GM21360 (cell line): ENCODE data around the gene LRRFIP1.

Experiments used
- ATAC-seq: cut with Tn5 transposase; IDR thresholded peaks from one replicate; pipeline ENCODE4 v1.9.1; 2021; ENCODE audit warnings: mild to moderate bottlenecking, moderate library complexity; ENCODE audit not compliant: unreplicated experiment

LRRFIP1 gene

DNA sequence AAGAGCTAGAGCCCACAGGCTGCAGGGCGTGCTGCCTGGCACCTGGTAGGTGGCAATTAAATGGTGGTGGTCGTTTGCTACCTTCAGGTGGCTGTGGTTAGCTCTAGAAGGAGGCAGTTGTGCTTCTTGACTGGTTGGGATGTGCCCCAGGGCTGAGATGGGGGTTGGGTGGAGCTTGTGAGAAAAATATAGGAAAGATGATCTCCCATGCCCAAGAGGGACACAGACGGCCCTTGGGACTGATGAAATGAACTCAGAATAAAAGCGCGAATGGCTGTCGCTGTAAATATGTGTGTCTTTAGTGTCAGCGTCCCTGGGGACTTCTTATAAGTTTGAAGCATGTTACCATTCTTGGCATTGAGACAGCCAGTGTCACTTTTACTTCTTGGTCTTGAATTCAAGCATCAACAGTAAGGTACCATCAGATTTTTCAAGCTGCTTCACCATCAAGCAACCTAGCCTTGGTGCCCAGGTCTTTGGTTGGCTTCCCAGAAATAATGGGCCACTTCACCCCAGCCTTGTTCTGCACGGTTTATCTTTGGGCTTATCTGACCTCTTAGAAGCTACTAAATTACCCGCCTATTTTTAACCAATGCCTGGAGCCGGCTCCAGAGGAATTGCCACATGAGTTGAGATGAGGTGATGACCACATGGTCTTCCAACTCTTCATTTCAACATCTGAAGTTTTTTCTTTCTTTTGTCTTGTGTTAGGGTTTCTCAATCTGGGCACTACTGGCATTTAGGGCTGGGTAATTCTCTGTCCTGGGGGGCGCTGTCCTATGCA lies 11.9 kb downstream of the LRRFIP1 start:
- no peak for ATAC-seq

DNA sequence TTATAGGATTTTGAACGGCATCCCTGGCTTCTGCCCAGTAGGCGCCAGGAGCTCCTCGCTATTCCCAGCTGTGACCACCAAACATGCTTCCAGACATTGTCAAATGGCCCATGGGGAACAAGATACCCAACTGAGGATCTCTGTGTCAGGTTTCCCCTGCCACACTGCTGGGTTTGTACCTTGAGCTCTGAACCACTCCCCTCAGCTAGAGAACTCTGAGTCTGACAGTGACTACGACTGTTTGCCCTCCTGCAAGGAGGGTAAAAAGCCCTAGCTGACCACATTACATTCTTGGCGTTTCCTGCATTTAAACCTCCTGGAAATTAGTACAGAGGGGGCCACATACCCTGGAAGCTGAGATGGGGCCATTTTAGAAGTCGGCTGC lies 12.4 kb downstream of the LRRFIP1 start:
- ATAC-seq = no peak

DNA sequence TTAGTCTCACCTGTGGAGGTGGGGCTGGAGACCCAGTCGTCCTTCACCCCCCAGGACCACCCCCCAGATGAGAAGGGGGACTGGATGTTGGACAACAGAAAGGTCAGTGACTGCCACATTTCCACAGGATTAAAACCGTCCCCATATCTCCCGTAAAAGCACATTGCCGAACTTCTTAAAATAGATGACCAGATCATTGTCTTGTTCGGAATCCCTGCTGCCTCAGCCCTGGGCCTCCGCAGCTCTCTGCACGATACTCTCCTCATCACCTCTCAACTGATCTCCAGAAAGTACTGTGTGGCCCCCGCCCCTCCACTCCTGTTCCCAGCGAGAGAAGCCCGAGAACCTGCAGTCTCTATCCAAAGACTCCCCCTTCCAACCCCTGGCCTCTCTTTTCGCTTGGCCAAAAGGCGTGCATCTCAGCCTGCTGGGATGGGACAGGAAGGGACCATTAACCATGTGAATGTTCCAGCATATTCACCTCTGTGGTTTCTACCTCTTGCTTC lies 13.2 kb downstream of the LRRFIP1 start:
- ATAC-seq = no peak

DNA sequence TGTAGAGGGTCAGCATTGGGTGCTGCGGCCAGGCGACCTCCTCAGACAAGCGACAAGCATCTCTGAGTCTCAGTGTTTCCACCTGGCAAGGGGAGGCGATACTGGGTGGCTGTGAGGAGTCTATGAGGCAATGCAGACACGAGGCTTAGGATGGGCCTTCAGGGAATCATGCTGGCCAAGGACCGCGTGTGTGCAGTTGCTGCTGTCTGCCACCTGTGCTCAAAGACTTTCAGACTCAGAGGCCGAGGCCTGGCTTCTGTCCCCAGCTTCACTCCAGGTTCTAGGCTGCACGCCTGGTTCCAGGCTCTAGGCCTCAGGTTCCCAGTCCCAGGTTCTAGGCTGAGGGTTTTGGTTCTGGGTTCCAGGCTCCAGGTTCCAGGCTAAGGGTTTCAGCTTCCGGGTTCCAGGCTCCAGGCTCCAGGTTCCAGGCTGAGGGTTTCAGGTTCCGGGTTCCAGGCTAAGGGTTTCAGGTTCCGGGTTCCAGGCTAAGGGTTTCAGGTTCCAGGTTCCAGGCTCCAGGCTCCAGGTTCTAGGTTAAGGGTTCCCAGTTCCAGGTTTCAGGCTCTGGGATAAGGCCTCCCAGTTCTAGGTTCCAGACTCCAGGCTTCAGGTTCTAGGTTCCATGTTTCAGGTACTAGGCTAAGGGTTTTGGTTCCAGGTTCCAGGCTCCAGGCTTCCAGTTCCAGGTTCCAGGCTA lies 14.8 kb downstream of the LRRFIP1 start:
- ATAC-seq = no peak

DNA sequence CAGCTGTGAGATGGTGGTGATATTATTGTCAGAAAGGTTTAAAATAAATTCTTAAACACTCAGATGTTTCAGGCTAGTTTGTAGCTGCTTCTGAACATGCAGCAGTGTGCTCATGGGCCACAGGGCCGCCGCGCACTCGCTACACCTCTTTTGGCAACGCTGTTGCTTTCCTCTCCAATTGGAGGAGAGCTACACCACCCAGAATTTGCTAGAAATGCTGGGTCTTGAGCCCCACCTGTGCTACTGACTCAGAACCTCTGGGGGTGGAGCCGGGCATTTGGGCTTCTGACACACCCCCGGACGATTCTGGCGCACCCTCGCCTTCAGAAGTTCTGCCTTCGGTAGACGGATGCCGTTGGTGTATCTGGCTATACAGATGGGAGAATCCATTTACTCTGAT lies 15.7 kb downstream of the LRRFIP1 start:
- no peak for ATAC-seq

DNA sequence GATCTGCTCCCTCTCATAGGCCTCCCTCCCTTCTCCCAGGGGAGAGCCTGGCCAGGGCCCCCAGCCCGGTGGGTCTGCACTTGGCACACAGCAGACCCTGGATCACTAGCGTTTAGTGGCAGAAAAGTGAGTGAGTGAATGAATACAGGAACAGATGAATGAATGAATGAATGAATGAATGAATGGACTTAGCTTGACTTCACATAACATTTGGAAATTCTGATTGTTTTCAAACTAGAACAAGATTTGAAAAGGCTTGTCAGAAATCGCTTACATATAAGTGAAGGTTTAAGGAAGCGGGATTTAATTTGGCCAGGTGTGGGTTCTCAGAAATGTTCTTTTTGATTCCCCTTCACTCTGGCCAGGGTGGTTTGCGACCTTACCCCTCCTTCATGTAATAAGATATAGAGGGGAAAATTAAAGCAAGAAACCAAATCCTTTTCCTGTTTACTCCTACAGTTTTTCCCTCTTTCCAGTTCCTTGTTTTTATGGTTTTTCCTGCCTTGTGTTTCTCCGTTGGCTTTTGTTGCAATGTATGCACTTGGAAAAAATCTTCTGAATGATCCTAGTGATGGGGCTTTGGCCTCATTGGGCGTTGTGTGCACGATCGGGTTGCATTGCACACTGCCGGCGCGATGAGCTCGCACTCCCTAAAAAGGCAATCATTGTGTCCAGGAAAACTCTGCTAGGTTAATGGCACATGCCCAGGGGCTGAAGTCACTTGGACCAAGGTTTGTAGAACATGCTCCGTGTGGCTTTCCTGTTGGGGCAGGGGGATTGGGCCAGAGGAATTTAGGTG lies 16.4 kb downstream of the LRRFIP1 start:
- no peak for ATAC-seq

DNA sequence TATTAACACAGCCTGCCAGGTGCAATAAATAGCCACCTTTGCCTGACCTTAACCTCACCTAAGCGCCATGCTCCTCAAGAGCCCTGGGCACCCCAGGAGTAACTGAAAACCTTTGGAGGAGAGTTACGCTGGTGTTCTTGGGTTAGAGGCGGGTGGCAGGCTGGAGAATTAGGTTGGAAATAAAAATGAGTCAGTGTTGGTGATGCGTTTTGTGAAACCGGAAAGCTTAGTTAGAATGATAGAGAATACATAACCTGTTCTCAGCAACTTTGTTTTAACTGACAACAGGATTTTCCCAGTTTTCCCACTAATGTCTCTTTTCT lies 17.0 kb downstream of the LRRFIP1 start:
- no peak for ATAC-seq

DNA sequence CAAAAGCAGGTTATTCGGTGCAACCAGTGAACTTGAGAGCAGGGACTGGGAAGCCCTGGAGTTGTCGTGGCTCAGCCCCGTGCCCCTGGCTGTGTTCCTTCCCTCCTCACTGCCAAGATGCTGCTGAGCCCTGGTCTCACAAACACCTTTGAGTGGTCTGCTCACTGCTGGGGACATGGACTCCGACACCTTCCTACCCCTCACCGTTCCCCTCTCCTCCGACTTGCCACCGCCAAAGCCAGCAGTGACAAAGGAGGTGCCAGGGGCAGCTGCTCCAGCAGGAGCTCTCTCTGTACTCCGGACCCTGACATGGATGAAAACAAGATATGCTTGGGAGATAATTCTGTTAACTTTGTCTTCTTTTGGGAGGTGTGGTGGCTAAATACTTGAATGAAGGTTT lies 17.9 kb downstream of the LRRFIP1 start:
- ATAC-seq = no peak

DNA sequence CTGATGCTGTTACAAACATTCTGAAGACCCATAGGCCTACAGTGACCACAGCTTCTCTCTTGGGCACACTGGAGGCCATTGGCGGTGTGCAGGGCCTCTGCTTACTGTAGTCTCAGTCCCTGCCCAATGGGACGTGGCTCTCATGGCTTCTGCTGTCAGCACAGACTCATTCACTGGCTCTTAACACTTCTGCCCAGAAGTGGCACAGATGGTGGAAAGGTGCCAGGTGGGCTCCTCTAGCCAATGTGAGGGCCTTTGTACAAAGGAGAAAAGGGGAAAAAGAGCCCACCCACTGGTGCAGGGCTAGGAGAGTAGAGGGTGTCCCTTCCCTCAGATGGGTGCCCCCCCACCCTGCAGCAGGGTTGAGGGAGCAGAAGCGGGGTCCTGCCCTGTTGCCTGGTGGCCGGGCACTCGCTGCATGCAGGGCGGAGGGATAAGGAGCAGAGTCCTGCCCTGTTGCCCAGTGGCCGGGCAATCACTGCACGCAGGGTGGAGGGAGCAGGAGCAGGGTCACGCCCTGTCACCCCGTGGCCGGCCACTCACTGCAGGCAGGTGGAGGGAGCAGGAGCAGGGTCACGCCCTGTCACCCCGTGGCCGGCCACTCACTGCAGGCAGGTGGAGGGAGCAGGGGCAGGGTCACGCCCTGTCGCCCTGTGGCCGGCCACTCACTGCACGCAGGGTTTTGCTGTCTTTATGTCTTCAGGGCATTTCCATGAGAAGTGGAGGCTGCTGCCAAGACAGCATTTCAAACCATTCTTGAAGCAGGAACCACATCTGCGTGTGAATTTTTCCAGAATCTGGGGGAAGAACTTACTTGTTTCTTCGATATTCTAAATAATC lies 20.0 kb downstream of the LRRFIP1 start:
- ATAC-seq = no peak

DNA sequence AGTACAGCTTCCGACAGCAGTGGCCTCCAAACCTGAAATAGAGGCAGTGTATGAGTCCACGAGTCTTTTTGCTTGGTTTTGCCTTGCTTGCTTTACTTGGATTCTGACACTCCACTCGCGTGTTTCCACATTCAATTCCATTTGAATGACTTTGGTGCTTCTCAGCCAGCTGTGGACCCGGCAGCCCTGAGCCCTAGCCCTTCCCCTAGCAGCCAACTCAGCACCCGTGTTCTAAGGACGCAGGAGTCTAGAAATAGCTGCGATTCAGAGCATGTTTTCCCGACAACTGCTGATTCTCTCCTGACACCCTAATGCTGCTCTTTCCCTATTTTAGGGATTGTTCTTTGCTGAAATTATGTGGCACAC lies 20.6 kb downstream of the LRRFIP1 start:
- ATAC-seq = no peak

DNA sequence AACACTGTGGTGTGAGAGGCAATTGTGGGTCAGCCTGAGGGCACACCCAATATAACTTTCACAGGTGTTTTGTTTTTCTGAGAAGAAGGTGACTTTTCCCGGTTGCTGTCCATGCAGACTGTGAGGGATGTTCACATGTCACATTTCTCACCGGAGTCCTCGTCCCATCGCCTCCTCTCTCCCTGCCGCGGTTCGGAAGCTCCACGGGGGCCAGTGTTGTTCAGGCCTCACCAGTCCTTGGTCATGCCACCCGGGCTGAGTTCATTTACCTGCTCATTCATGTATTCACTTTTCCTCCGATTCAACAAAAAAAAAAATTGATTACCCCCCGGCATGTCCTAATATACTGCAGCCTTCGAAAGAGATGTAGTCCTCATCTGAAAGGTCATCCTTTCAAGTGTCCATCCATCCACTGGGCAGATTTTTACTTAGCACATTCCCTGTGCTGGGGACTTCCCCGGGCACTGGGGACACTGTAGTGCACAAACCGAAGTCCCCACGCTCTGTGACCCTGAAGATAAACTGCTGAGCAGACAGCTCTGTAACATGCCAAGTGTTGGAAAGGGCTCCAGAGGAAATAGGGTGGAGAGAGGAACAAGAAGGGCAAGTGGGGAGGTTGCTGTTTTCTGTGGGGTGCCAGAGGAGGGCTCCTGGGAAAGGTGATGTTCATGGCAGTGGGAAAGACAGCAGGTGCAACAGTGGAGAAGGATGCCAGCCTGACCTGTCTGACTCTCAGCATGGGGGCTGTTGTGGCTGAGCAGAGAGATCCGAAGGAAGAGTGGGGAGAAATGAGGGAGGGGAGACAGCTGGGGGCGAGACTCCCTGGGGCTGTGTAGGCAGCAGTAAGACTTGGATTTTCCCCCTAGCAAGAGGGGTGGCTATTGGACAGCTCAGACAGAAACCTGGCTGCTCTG lies 22.4 kb downstream of the LRRFIP1 start:
- no peak for ATAC-seq

DNA sequence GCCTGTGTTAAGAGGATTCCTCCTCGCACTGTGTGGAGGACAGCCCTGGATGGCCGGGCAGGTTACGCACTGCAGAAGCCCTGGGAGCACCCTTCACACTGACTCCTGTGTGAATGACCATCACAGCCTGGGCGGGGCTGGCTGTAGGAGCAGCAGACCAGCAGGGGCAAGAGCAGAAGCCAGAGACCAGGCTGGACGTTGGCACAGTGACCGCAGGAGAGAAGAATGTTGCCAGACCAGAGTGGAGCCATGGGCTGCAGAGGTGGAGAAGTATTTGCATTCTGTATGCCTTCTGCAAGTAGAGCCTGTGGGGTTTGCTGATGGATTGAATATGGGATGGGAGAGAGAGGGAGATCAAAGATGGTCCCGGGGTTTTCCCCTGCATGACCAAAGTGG lies 23.1 kb downstream of the LRRFIP1 start:
- ATAC-seq = no peak

DNA sequence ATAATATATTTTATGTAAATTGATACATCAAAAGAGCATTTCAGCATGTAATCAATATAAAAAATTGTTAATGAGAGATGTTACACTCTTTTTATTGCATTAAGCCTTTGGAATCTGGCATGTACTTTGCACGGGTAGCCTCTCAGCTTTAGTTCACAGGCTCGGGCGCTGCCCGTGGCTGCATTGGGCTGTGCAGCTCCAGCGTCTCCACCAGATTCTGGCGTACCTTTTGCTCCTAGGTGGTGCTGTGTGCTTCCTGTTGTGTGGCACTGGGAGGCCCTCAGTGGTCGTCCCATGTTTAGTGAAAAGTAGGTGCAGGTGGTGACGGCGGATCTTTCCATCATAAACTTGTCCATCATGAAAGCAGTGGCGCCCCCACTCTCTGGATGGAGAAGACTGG lies 24.4 kb downstream of the LRRFIP1 start:
- no peak for ATAC-seq

DNA sequence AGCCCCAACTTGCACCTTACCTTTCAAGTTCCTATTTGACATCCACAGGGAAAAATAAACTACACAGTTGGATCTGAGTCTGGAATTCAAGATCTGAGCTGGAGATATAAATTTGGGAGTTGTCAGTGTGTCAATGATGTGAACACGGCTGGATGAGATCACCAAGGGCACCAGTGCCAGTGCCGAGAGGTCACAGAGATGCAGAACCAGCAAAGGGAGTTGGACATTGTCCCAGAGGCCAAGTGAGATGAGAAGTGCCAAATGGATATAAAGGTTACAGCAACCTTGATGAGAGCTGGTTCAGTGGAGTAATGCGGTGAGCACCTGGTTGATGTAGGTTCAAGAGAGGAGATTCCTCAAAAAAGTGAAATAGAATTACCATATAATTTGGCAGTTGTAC lies 24.8 kb downstream of the LRRFIP1 start:
- no peak for ATAC-seq

DNA sequence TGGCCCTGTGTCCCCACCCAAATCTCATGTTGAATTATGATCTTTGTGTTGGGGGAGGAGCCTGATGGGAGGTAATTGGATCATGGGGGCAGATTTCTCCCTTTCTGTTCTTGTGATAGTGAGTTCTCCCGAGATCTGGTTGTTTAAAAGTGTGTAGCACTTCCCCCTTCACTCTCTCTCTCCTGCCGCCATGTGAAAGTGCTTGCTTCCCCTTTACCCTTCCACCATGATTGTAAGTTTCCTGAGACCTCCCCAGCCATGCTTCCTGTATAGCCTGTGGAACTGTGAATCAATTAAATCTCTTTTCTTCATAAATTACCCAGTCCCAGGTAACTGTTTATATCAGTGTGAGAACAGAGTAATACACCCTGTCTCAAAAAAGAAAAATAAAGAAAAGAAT lies 25.5 kb downstream of the LRRFIP1 start:
- no peak for ATAC-seq

DNA sequence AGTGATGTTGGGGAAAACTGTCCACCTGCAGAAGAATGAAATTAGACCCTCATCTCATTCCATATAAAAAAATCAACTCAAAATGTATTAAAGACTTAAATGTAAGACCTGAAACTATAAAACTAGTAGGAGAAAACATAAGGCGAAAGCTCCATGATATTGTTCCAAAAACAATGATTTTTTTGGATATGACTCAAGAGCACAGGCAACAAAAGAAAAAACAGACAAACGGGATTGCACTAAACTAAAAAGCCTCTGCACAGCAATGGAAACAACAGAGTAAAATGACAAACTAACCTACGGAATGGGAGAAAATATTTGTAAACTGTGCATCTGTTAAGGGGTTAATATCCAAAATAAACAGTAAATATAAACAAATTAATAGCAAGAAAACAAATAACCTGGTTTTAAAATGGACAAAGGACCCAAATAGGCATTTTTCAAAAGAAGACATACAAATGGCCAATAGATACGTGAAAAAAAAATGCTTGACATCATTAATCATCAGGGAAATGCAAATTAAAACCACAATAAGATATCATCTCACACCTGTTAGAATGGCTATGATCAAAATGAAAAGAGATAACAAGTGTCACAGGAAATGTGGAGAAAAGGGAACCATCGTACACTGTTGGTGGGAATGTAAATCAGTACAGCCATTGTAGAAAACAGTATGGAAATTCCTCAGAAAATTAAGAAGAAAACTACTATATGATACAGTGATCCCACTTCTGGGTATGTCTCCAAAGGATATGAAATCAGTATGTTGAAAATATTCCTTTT lies 26.6 kb downstream of the LRRFIP1 start:
- no peak for ATAC-seq

DNA sequence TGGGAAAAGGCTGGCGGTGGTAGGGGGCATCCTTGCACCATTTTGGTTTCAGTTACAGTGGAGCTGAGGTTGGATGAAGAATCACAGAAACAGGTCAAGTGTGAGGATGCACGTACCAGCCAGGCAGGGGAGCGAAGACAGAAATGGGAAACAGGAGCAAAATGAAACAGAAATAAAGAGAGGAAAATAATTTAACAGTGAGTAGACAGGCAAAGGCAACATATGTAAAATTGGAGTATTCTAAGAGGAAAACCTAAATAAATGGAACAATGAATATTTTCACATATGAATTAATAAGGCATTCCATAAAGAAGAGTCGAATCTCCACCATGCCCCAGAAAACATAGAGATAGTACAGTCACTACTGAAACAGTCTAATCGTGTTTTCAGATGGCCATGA lies 29.7 kb downstream of the LRRFIP1 start:
- ATAC-seq = no peak

DNA sequence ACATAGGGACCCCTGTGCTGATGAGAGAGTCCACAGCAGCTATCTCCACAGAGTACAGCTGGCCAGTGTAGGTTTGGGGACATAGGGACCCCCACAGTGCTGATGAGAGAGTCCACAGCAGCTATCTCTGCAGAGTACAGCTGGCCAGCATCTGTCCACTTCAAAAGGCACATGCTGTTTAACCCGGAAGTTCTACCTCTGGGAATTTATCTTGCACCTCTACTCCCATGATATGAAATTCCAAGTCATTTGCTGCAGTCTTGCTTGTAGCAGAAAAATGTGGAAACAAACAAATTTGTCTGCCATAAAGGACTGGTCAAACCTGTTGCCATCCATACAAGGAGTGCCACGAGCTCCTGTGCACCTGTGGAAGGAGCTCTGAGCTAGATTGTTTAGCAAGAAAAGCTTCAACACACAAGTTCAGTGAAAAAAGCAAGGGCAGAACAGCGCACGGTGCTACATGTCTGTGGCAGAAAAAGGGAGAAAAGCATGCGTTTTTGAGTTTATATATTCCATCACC lies 33.1 kb downstream of the LRRFIP1 start:
- ATAC-seq = no peak

DNA sequence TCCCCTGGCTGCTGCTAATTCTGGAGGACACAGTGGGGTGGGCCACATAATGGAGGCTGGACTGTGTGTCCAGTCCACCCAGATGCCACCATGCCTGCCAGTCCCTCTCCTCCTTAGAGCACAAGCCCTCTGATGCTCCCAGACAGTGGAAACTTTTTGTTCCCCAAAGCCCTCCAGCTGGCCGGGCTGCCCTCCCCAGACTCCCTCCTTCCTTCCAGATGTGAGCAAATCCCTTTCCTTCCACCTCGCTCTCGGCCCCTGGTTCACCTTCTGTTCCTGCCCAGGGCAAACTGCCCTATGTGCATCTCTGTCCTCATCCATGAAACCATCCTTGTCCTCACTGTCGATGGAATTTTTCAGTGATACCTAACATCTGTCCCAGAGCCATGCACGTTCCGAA lies 33.9 kb downstream of the LRRFIP1 start:
- ATAC-seq = no peak
